ENCODE data around the gene IRF2BP2.

DNA sequence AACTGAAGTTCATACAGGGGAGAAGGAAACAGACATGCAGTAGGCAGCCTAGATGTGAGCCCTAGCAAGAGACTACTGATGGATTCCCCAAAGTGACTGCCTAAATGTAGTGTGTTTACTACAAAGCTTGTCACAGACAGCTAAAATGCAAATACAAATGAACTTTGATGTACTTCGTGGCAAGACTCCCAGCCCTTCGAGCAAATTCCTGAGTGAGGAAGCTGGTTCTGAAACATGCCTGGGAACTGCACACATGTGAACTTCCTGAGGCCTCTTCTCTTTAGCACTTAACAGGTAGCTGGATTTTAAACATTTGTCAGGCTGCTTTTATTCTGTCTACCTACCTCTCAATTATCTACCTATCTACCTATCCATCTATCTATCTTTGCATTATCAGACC lies 6.7 kb upstream of the IRF2BP2 start:
- TF ChIP-seq, protein P1, sequence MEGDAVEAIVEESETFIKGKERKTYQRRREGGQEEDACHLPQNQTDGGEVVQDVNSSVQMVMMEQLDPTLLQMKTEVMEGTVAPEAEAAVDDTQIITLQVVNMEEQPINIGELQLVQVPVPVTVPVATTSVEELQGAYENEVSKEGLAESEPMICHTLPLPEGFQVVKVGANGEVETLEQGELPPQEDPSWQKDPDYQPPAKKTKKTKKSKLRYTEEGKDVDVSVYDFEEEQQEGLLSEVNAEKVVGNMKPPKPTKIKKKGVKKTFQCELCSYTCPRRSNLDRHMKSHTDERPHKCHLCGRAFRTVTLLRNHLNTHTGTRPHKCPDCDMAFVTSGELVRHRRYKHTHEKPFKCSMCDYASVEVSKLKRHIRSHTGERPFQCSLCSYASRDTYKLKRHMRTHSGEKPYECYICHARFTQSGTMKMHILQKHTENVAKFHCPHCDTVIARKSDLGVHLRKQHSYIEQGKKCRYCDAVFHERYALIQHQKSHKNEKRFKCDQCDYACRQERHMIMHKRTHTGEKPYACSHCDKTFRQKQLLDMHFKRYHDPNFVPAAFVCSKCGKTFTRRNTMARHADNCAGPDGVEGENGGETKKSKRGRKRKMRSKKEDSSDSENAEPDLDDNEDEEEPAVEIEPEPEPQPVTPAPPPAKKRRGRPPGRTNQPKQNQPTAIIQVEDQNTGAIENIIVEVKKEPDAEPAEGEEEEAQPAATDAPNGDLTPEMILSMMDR (IDR thresholded peaks at IDR 0.05) = no peak
- no peak for TF ChIP-seq ZFX (IDR thresholded peaks at IDR 0.05; ENCODE audit: borderline replicate concordance)
